Esophagus squamous epithelium (tissue), 5 donors: ENCODE measurements around the gene ART3. TPM values are rescaled to one million over a fixed set of nuclear protein-coding genes. Genes with fewer than 3 reads are reported as not detected.

Experiments used
- DNase-seq: peaks from one replicate; lab custom pipeline; 2025; lab: John Stamatoyannopoulos, UW
- H3K27ac ChIP-seq, 4 donors: fragments of 200-600 bp; sonication (generic); one replicate each; pipeline ENCODE4 v1.5.1; 2016 to 2019; ENCODE audit warnings: mild to moderate bottlenecking in 1 of 4
- H3K27me3 ChIP-seq, 4 donors: fragments of 200-600 bp; sonication (generic); 1 replicate in 3 of 4; 2 replicates in 1 of 4; pipeline versions ENCODE4 v1.5.1 to v1.6.0; 2017 to 2021; ENCODE audit warnings: antibody characterized with exemption in 1 of 4
- H3K36me3 ChIP-seq, 3 donors: fragments of 200-600 bp; sonication (generic); one replicate each; pipeline ENCODE4 v1.5.1; 2016 to 2019
- H3K4me1 ChIP-seq, 3 donors: fragments of 200-600 bp; sonication (generic); one replicate each; pipeline ENCODE4 v1.5.1; 2017 to 2019
- H3K4me3 ChIP-seq, 4 donors: fragments of 200-600 bp; sonication (generic); 1 replicate in 3 of 4; 2 replicates in 1 of 4; pipeline ENCODE4 v1.5.1; 2016 to 2019; ENCODE audit warnings: mild to moderate bottlenecking in 2 of 4, moderate library complexity in 1 of 4
- H3K9me3 ChIP-seq, 3 donors: fragments of 200-600 bp; sonication (generic); one replicate each; pipeline ENCODE4 v1.5.1; 2016 to 2019
- CTCF ChIP-seq, 6 experiments: fragments of 450-650 bp in 4 of 6; fragments of 200-600 bp in 2 of 6; sonication (generic) in 2 of 6; IDR thresholded peaks; one replicate each; pipeline ENCODE4 v1.5.1; 2016 to 2019; ENCODE audit warnings: antibody characterized with exemption in 6 of 6, mild to moderate bottlenecking in 4 of 6, moderate library complexity in 4 of 6
- POLR2A ChIP-seq, 4 donors: fragments of 450-650 bp; IDR thresholded peaks; one replicate each; pipeline ENCODE4 v1.6.1; 2017; ENCODE audit warnings: antibody characterized with exemption in 4 of 4, mild to moderate bottlenecking in 4 of 4, moderate library complexity in 3 of 4
- WGBS, 2 donors: methylation state at CpG; one replicate each; pipeline ENCODE4 v1.1.5; 2018; 5-methylcytosine and 5-hydroxymethylcytosine counted together
- intact Hi-C: fragments of 100-400 bp; cut with DNase I; formaldehyde crosslinking; loops from one replicate; pipeline ENCODE4 v1.15.0; 2022
- total RNA-seq, 4 donors: library from RNA; depleted of rRNA; stranded (reverse); fragments of >200 nt; gene quantifications; one replicate each; pipeline ENCODE4 v1.1.0, GENCODE V29; 2016
- donor health status: DM: yes; HTN: yes; CAD: no.

ART3 gene
- total RNA-seq, 4 donors from 2014 or later, result 0.85 to 2.7 (median 1.7) TPM

GRCh38 chr4:76055421-76055820 is 19.1 kb upstream of the ART3 start:
- Histone ChIP-seq H3K4me3 (no peak overlapping the region), H3K27ac (no peak overlapping the region), H3K4me1 (no peaks in the 10 kb centered on the region), H3K36me3 (no peaks in the 10 kb centered on the region), H3K27me3 (peaks cover 0 to 23% (median 0%) of the 10 kb centered on the region in 4 donors), H3K9me3 (no peaks in the 10 kb centered on the region)
- DNase-seq, result no peak
- 60 to 83% methylated on average over 2 of the region's 2 CpGs for WGBS, 2 donors
- TF ChIP-seq POLR2A (IDR thresholded peaks at IDR 0.05) (no peak), CTCF (IDR thresholded peaks at IDR 0.05) (no peak)
- intact Hi-C loops, result no loop called here

- H3K9me3 ChIP-seq, result no peaks in the 10 kb centered on the region
- H3K4me1 ChIP-seq, result no peaks in the 10 kb centered on the region
- peaks cover 0 to 23% (median 0%) of the 10 kb centered on the region in 4 donors for H3K27me3 ChIP-seq
- intact Hi-C loops, result no loop called here
- no peak overlapping the region for H3K4me3 ChIP-seq
- H3K36me3 ChIP-seq, result no peaks in the 10 kb centered on the region
- no peak overlapping the region for H3K27ac ChIP-seq
- DNase-seq, result no peak
- TF ChIP-seq POLR2A (IDR thresholded peaks at IDR 0.05), result no peak
- TF ChIP-seq CTCF (IDR thresholded peaks at IDR 0.05), result no peak
Measured at GRCh38 chr4:76058302-76058701, 16.2 kb upstream of the ART3 start.

- no peaks in the 10 kb centered on the region for H3K9me3 ChIP-seq
- H3K4me1 ChIP-seq, result no peaks in the 10 kb centered on the region
- no peak for TF ChIP-seq CTCF (IDR thresholded peaks at IDR 0.05)
- no peak for TF ChIP-seq POLR2A (IDR thresholded peaks at IDR 0.05)
- WGBS, 2 donors, result 56 to 60% methylated on average over 3 of the region's 3 CpGs
- no peak overlapping the region for H3K4me3 ChIP-seq
- peaks cover 0 to 23% (median 0%) of the 10 kb centered on the region in 4 donors for H3K27me3 ChIP-seq
- H3K27ac ChIP-seq, result no peak overlapping the region
- no peak for DNase-seq
- H3K36me3 ChIP-seq, result no peaks in the 10 kb centered on the region
- intact Hi-C loops, result no loop called here
Measured at GRCh38 chr4:76058888-76059426, 15.6 kb upstream of the ART3 start.

GRCh38 chr4:76059750-76060149 is 14.8 kb upstream of the ART3 start:
- H3K27ac ChIP-seq, result no peak overlapping the region
- no peak for TF ChIP-seq CTCF (IDR thresholded peaks at IDR 0.05)
- TF ChIP-seq POLR2A (IDR thresholded peaks at IDR 0.05), result no peak
- H3K36me3 ChIP-seq, result no peaks in the 10 kb centered on the region
- no peaks in the 10 kb centered on the region for H3K9me3 ChIP-seq
- H3K27me3 ChIP-seq, result peaks cover 0 to 19% (median 0%) of the 10 kb centered on the region in 4 donors
- 43 to 50% methylated on average over 1 of the region's 1 CpG for WGBS, 2 donors
- intact Hi-C loops, result no loop called here
- no peak overlapping the region for H3K4me3 ChIP-seq
- H3K4me1 ChIP-seq, result no peaks in the 10 kb centered on the region
- no peak for DNase-seq

- DNase-seq, result no peak
- TF ChIP-seq CTCF (IDR thresholded peaks at IDR 0.05), result no peak
- TF ChIP-seq POLR2A (IDR thresholded peaks at IDR 0.05), result no peak
- no peak overlapping the region for H3K4me3 ChIP-seq
- no peaks in the 10 kb centered on the region for H3K4me1 ChIP-seq
- no peak overlapping the region for H3K27ac ChIP-seq
- H3K9me3 ChIP-seq, result no peaks in the 10 kb centered on the region
- H3K36me3 ChIP-seq, result no peaks in the 10 kb centered on the region
- intact Hi-C loops, result no loop called here
- H3K27me3 ChIP-seq, result peaks cover 0 to 11% (median 0%) of the 10 kb centered on the region in 4 donors
Measured at GRCh38 chr4:76060506-76060905, 14.0 kb upstream of the ART3 start.
